GM13977 (cell line): Measurements from ENCODE around the gene PRPF6.
A peak's percentile ranks its signal among the peaks of the same experiment; 100 is the strongest.

Source experiments
- DNase-seq: peaks from one replicate; pipeline ENCODE4 v3.0.0; 2012; ENCODE audit warnings: low spot score
- CTCF ChIP-seq: IDR thresholded peaks from 2 replicates; pipeline ENCODE4 v1.5.1; 2012; ENCODE audit warnings: mild to moderate bottlenecking, control low read depth; ENCODE audit not compliant: insufficient read depth; ENCODE audit errors: extremely low read depth, missing control alignments
- in situ Hi-C: fragments of 300-500 bp; cut with MboI; formaldehyde crosslinking; loops from one replicate; pipeline ENCODE4 v1.12.0; 2022; ENCODE audit warnings: low sequenced_read_pairs, low pct_unique_long_range_greater_than_20kb, mixed read lengths, inconsistent platforms; ENCODE audit not compliant: unreplicated experiment

PRPF6 gene

DNA sequence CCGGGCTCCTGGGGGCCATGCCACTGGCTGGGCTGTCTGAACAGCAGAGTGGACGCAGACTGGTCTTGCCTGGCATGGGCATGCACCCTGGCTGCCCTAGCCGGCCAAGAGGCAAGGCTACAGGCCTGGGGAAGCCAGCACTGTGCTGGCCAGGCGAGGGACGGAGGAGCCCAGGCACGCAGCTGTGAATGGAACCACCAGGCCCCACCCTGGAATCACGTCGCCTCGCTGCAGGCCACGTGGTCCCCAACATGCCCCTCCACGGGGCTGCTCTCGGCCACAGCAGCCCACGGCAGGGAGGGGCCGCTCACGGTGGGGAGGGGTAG is 28.8 kb upstream of the PRPF6 start:
- no peak for DNase-seq
- in situ Hi-C loops = no loop called here
- TF ChIP-seq CTCF = no peak

DNA sequence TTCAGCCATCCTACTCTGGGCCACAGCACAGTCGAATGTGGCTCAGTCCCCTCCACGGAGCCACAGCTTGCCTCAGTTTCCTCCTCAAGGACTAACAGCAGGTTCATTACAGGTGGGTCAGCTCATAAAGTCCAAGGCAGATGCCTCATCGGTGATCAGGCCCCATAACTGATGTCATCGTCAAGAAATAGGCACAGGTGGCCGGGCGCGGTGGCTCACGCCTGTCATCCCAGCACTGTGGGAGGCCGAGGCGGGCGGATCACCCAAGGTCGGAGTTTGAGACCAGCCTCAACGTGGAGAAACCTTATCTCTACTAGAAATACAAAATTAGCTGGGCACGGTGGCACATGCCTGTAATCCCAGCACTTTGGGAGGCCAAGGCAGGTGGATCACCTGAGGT is 28.2 kb upstream of the PRPF6 start:
- TF ChIP-seq CTCF = no peak
- in situ Hi-C loops = no loop called here
- no peak for DNase-seq

- in situ Hi-C loops = no loop called here
- no peak for DNase-seq
- TF ChIP-seq CTCF = no peak
Measured at GRCh38 chr20:63953764-63954429, 27.0 kb upstream of the PRPF6 start.

DNA sequence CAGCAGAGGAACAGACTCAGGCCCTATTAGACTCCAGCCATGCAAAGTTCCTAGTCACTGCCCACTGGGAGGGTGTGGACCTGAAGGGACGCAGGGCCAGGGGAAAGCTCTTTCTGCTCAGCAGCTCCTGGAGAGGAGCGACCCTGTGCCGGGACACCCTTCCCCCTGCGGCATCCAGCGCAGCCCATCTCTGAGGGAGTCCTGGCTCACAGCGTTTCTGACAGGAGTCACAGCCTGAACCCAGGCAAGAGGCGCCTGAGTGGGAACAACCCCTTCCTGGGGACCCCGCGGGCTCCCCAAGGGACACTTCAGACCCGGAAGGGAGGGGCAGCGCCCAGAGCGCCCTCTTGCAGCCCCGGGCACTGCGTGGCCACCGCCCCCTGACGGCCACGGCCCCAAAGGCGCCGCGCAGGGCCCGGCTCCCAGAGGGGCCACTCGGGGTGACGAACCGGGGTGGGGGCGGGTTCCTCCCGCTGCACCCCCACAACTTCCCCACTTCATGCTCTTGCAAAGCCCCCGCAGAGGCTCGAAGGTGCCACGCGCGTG is 25.6 kb upstream of the PRPF6 start:
- peak; percentile 78 for DNase-seq
- peak; percentile 61 for TF ChIP-seq CTCF
- in situ Hi-C loops = no loop called here

DNA sequence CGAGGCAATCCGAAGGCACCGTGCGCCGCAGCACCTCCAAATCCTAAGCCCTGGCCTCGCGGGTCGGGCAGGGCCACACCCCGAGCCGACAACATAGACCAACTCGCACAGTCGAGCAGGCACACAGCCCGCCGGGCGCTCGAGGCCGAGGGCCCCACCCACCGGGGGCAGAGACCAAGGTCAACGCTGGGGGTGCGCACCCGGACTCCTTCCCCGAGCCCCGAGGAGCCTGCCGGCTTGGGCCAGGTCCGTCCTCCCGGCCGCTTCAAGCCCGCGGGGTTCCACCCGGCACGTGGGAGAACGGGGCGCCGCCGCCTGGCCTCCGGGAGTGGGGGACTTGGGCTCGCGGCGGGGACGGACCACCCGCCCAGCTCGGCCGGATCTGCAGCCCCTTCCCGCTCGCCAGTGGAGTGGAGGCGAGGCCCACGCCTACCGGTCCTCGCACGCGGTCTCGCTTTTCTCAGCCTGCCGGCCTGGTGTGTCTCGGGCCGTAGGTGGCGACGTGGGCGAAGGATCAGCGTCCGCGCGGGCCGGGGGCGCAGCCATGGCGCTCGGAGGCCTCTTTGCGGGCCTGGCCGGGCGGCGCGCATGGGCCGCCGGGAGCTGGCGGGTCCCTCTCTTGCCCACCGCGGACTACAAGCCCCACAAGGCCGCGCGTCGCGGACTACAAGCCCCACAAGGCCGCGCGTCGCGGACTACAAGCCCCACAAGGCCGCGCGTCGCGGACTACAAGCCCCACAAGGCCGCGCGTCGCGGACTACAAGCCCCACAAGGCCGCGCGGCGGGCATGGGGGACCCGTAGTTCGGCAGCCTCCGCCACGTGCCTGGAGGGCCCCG is 24.9 kb upstream of the PRPF6 start, which contains the start of gene UCKL1:
Gene UCKL1 (minus strand): TSS at position 590 of the 837 bp plus-strand sequence. CDS start 44 bp downstream, at position 546.
- peak; percentile 96 for DNase-seq
- TF ChIP-seq CTCF = no peak
- in situ Hi-C loops = no loop called here

- DNase-seq = no peak
- in situ Hi-C loops = no loop called here
- TF ChIP-seq CTCF = no peak
Measured at GRCh38 chr20:63956664-63957003, 24.3 kb upstream of the PRPF6 start.
